Measurements from ENCODE around the gene ARHGAP44. TPM values are rescaled to one million over a fixed set of nuclear protein-coding genes. Genes with fewer than 3 reads are reported as not detected.
"Not testable (repeated sequence)": the region's sequence is repeated elsewhere in the genome, so short reads cannot be mapped to it uniquely, and the experiment has no call there.

ARHGAP44 gene
- polyA plus RNA-seq, 12 donors, result 3.6 to 10.7 (median 5.1) TPM; not detected in 1

GRCh38 chr17:12814718-12815117, 25.4 kb downstream of the ARHGAP44 start:
- no peak for DNase-seq

GRCh38 chr17:12815642-12816141, 26.4 kb downstream of the ARHGAP44 start:
- no peak for DNase-seq

DNA sequence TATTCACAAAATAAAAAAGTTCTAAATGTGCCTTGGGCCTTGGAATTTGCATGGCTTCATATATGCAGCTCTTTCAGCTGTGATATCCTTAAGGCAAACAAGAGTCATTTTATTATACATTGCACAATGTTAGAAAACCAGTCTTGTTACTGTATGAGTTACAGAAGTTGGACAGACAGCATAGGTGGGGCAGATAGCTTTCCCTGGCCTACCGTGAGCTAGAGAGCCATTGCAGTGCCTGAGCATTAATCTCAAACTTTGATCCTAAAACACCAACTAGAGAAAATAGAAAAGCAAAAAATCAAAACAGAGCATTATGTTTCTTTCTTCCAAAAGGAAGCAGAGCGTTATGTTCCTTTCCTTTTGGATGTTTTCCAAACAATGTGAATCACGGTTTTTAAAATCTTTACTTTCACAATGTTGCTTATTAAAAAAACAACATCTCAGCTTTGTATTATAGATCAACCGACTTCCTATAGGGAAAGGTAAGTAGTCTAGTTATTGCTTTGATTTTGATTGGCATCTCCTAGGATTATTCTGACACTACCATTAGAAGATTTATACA, 32.2 kb downstream of the ARHGAP44 start:
- DNase-seq, result no peak

DNA sequence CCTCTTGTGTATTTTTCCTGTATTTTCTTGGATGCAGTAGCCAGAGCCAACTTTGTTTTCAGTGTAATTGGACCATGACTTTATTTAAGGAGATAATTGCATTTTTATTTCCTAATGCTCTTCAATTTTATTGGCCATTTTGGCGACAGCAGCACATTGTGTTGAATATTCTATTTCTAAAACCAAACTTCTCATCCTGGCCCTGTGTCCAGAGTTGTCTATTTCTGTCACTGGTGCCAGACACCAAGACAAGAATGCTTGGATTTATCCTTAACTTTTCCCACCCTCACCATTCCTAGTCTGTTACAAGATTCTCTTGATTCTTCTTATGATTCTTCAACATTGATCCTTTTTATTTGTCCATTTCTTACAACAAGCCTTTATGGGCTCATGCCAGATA, 37.1 kb downstream of the ARHGAP44 start:
- DNase-seq, result peak; percentile 9

DNA sequence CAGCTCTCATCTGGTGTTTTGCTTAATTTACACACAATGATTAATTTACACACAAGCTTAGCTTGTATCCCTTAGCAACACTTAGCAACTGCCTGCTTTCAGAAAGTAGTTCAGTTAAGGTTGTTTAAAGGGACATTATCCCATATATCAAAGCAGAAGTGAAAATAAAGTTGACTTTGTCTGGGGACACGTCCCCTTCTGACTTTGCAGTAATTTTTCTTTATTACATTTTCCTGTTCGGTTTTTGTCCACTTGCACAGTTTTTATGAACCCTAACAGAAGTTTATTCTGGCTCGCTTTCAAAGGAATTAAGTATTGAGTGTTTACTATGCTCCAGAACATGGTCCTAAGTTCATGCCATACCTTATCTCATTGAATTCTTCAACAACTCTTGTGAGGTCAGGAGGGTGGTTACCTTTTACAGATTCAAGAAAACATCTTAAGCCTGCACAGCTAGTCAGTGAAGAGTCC, 41.5 kb downstream of the ARHGAP44 start:
- no peak for DNase-seq

DNA sequence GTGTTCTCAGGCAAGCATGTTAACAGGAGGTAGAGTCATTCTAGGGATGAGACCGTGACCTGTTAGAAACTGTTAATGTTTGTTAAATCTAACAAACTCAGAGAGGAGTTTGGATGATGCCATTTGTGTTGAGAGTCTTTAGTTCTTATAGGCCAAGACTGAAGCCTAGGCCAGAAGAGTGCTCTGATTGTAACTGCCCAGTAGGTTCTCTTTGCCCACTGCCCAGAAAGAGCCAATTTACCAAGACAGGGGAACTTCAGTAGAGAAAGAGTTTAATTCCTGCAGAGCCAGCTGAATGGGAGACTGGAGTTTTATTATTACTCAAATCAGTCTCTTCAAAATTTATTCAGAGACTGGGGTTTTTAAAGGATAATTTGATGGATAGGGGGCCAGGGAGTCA, 42.5 kb downstream of the ARHGAP44 start:
- DNase-seq, result no peak

- DNase-seq, result no peak
Observed at GRCh38 chr17:12839042-12839441, 49.7 kb downstream of the ARHGAP44 start.

- DNase-seq, result no peak
Observed at GRCh38 chr17:12842936-12843335, 53.6 kb downstream of the ARHGAP44 start.

GRCh38 chr17:12850996-12851395, 61.7 kb downstream of the ARHGAP44 start:
- DNase-seq, result no peak

- no peak for DNase-seq
Observed at GRCh38 chr17:12851901-12852435, 62.7 kb downstream of the ARHGAP44 start.

DNA sequence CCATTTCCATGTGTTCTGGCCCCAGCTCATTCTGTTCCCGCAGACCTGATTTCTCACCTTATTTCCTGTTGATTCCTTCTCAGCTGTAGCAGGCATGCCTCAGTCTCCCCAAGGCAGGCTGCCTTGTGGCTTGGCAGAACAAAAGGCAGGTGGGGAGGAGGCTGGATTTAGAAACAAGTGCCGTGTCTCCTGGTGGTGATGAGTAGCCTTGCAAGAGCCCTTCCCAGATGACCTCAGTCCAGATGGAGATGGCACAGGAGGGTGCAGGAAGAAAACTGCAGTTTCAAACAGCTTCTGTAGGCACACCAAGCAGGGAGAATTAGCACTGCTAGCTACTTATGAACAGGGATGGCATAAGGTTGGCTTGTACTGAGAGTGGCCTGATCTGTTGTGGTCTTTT, 64.6 kb downstream of the ARHGAP44 start:
- no peak for DNase-seq

- DNase-seq, result no peak
Observed at GRCh38 chr17:12856416-12856815, 67.1 kb downstream of the ARHGAP44 start.

DNA sequence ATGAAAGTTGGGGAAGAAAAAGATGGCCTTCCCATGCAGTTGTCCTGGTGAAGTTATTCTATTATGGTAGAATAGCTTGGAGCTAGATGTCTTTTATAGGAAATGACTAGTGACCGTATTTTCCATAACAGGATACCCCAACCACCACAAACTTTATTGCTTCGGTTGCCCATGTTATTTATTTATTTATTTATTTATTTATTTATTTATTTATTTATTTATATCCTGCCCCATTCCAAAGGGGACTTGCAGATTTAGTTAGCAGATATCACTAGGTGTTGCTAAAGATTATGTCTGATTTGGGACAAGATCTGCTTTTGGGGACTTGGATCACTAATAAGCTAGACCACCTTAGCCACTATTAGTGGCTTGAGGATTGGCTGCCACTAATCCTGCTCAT, 68.3 kb downstream of the ARHGAP44 start:
- no peak for DNase-seq

DNA sequence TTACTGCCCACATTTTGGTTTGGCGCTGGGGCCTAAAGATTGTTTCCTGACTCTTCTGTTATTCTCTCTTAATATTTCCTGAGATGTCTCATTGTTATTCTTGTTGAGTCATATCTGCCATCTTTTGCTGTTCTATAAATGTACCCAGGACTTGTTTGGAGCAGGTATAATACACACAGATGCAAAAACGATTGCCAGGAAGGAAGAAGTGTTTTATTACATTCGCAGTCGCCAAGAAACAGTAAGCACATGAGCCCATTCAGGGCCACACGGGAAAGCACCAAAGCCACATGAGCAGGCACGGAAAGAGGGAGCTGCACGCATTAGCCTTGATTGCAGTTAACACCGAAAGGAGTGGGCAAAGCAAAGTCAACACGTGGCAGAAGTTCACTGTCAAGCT, 70.2 kb downstream of the ARHGAP44 start:
- DNase-seq, result peak; percentile 6

- DNase-seq, result no peak
Observed at GRCh38 chr17:12865769-12866168, 76.5 kb downstream of the ARHGAP44 start.

GRCh38 chr17:12866244-12866643, 76.9 kb downstream of the ARHGAP44 start:
- no peak for DNase-seq

- DNase-seq, result no peak
Observed at GRCh38 chr17:12867726-12868125, 78.4 kb downstream of the ARHGAP44 start.

GRCh38 chr17:12873415-12874125, 84.3 kb downstream of the ARHGAP44 start:
- DNase-seq, result not testable (repeated sequence)

- no peak for DNase-seq
Observed at GRCh38 chr17:12877953-12878669, 88.8 kb downstream of the ARHGAP44 start.

DNA sequence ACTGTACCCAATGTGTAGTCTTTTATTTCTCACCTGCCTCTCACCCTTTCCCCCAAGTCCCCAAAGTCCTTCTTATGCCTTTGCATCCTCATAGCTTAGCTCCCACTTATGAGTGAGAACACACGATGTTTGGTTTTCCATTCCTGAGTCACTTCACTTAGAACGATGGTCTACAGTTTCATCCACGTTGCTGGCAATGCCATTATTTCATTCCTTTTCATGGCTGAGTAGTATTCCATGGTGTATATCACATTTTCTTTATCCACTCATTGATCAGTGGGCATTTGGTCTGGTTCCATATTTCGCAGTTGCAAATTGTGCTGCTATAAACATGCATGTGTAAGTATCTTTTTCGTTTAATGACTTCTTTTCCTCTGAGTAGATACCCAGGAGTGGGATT, 89.8 kb downstream of the ARHGAP44 start:
- DNase-seq, result not testable (repeated sequence)

GRCh38 chr17:12883472-12883871, 94.2 kb downstream of the ARHGAP44 start:
- DNase-seq, result no peak

DNA sequence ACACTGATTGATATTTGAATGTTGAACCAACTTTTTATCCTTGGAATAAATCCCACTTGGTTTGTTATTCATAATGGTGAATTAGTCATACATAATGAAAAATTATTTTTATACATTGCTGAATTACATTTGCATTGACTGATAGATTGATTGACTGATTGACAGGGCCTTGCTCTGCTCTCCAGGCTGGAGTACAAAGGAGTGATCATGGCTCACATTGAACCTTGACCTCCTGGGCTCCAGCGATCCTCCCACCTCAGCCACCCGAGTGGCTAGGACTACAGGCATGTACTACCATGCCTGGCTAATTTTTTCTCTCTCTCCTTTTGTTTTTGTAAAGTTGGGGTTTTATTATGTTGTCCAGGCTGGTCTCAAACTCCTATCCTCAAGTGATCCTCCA, 97.8 kb downstream of the ARHGAP44 start:
- DNase-seq, result no peak

All from muscle of arm (tissue), 12 donors.